Calu3 (cell line): ENCODE results near the gene SLC2A13. TPM values are rescaled to one million over a fixed set of nuclear protein-coding genes. Genes with fewer than 3 reads are reported as not detected.
"Not testable (repeated sequence)": the region's sequence is repeated elsewhere in the genome, so short reads cannot be mapped to it uniquely, and the experiment has no call there.

Experiments used
- BruUV-seq: library from RNA; stranded (reverse); fragments of 400-500 nt; replicated peaks from 2 replicates; lab custom pipeline; 2021; lab: Mats Ljungman, UMichigan
- CTCF ChIA-PET: fragments of 300-600 bp; sonication (Branson Sonifier 250); formaldehyde crosslinking; loops from one replicate; lab custom pipeline; 2022; ENCODE audit warnings: antibody characterized with exemption; lab: Charles Lee
- DNase-seq: peaks from one replicate; pipeline ENCODE4 v3.0.0; 2022
- H3K27ac Mint-ChIP-seq: one replicate; pipeline ENCODE4 v1.8.0; 2022; ENCODE audit warnings: mixed read lengths; ENCODE audit not compliant: unreplicated experiment
- H3K27me3 Mint-ChIP-seq: one replicate; pipeline ENCODE4 v1.8.0; 2022; ENCODE audit warnings: mixed read lengths; ENCODE audit not compliant: unreplicated experiment
- H3K36me3 Mint-ChIP-seq: one replicate; pipeline ENCODE4 v1.8.0; 2022; ENCODE audit warnings: mild to moderate bottlenecking, moderate library complexity, mixed read lengths; ENCODE audit not compliant: insufficient read depth, unreplicated experiment
- H3K4me1 Mint-ChIP-seq: one replicate; pipeline ENCODE4 v1.8.0; 2022; ENCODE audit warnings: mild to moderate bottlenecking, low read depth, mixed read lengths; ENCODE audit not compliant: unreplicated experiment
- H3K4me3 Mint-ChIP-seq: one replicate; pipeline ENCODE4 v1.8.0; 2022; ENCODE audit warnings: mild to moderate bottlenecking, low read depth, moderate library complexity, mixed read lengths; ENCODE audit not compliant: unreplicated experiment
- H3K9me3 Mint-ChIP-seq: one replicate; pipeline ENCODE4 v1.8.0; 2022; ENCODE audit warnings: low read depth, mixed read lengths; ENCODE audit not compliant: unreplicated experiment
- CTCF ChIP-seq: fragments of 200-600 bp; IDR thresholded peaks from one replicate; pipeline ENCODE4 v1.8.0; 2022; ENCODE audit warnings: antibody characterized with exemption; ENCODE audit not compliant: unreplicated experiment
- intact Hi-C: fragments of 100-400 bp; cut with micrococcal nuclease; formaldehyde crosslinking; loops from one replicate; pipeline ENCODE4 v1.10.0; 2022; ENCODE audit not compliant: unreplicated experiment
- total RNA-seq: library from RNA; stranded (reverse); gene quantifications from 2 replicates; pipeline ENCODE4 v1.2.3, GENCODE V29; 2022

SLC2A13 gene
- total RNA-seq, 1 experiment from 2014 or later, result 9.4 TPM

- no TSS peak for BruUV-seq
- no peaks in the 10 kb centered on the region for H3K9me3 Mint-ChIP-seq
- no peaks in the 10 kb centered on the region for H3K27me3 Mint-ChIP-seq
- H3K4me1 Mint-ChIP-seq, result no peaks in the 10 kb centered on the region
- no peaks in the 10 kb centered on the region for H3K36me3 Mint-ChIP-seq
- CTCF ChIA-PET, result no interaction called here
- H3K4me3 Mint-ChIP-seq, result no peak overlapping the region
- DNase-seq, result no peak
- TF ChIP-seq CTCF, result no peak
- intact Hi-C loops, result no loop called here
- no peak overlapping the region for H3K27ac Mint-ChIP-seq
Observed at GRCh38 chr12:39816671-39817185, 289.2 kb downstream of the SLC2A13 start.

DNA sequence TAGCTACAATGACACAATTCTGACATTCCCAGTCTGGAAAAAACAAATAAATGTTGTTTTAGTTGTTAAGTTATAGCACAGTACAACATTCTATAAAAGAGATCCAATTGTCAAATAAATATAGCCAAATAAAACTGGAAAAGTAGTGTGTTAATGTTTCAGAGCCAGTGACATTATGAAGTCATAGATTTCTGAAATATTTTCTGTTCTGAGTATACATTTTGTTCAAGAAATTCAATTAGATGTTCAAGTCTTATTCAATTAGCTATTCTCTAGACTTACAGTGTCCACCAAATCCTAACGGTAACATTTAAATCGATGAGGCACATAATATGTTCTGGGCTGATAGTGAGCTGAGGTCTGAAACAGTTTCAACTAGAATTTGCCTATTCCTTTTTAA, 290.1 kb downstream of the SLC2A13 start:
- no TSS peak for BruUV-seq
- H3K4me1 Mint-ChIP-seq, result no peaks in the 10 kb centered on the region
- no peaks in the 10 kb centered on the region for H3K36me3 Mint-ChIP-seq
- H3K27me3 Mint-ChIP-seq, result no peaks in the 10 kb centered on the region
- H3K4me3 Mint-ChIP-seq, result no peak overlapping the region
- intact Hi-C loops, result no loop called here
- CTCF ChIA-PET, result no interaction called here
- H3K27ac Mint-ChIP-seq, result no peak overlapping the region
- TF ChIP-seq CTCF, result no peak
- no peaks in the 10 kb centered on the region for H3K9me3 Mint-ChIP-seq
- DNase-seq, result no peak

DNA sequence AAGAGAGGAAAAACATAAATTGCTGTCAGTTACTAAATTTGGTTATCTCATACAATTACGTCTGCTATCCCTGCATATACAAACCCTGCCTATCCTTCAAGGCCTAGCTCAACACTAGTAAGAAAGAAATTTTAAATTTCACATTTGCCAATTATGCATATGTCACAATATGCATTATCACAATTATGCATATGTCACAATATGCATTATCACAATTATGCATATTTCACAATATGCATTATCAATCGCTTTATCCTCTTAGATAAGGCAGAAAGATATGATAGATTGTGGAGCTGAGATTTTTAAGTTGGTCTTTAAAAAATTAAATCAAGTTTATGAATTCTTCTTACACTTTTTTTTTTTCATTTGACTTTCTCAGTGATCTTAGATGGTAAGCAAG, 291.3 kb downstream of the SLC2A13 start:
- no TSS peak for BruUV-seq
- Mint-ChIP-seq H3K4me1 (no peaks in the 10 kb centered on the region), H3K36me3 (no peaks in the 10 kb centered on the region), H3K27me3 (no peaks in the 10 kb centered on the region), H3K4me3 (no peak overlapping the region), H3K27ac (no peak overlapping the region), H3K9me3 (no peaks in the 10 kb centered on the region)
- DNase-seq, result no peak
- TF ChIP-seq CTCF, result no peak
- CTCF ChIA-PET, result interaction anchor here (0.7 kb wide), 1 partner anchor 210 kb away, joined by 4 read pairs; no protein-coding TSS in a partner anchor
- intact Hi-C loops, result no loop called here

- H3K9me3 Mint-ChIP-seq, result no peaks in the 10 kb centered on the region
- H3K4me1 Mint-ChIP-seq, result no peaks in the 10 kb centered on the region
- no peak overlapping the region for H3K27ac Mint-ChIP-seq
- CTCF ChIA-PET, result no interaction called here
- no peak for DNase-seq
- H3K36me3 Mint-ChIP-seq, result no peaks in the 10 kb centered on the region
- H3K4me3 Mint-ChIP-seq, result no peak overlapping the region
- intact Hi-C loops, result no loop called here
- BruUV-seq, result no TSS peak
- H3K27me3 Mint-ChIP-seq, result no peaks in the 10 kb centered on the region
- no peak for TF ChIP-seq CTCF
Observed at GRCh38 chr12:39813776-39814175, 292.1 kb downstream of the SLC2A13 start.

DNA sequence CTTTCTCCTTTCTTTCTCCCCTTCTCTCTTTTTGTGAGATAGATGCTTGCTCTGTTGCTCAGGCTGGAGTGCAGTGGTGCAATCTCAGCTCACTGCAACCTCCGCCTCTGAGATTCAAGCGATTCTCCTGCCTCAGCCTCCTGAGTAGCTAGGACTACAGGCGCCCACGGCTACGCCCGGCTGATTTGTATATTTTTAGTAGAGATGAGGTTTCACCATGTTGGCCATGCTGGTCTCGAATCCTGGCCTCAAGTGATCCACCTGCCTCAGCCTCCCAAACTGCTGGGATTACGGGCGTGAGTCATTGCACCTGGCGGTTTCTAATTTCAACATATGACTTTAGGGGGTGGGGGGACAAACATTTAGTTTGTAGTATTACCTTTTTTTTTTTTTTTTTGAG, 293.4 kb downstream of the SLC2A13 start:
- CTCF ChIA-PET, DNase-seq, H3K4me3 Mint-ChIP-seq, BruUV-seq, H3K27me3 Mint-ChIP-seq, H3K27ac Mint-ChIP-seq, H3K36me3 Mint-ChIP-seq, intact Hi-C loops, H3K4me1 Mint-ChIP-seq, H3K9me3 Mint-ChIP-seq: not testable (repeated sequence)
